ENCODE results near the gene ZBTB7C. TPM values are rescaled to one million over a fixed set of nuclear protein-coding genes. Genes with fewer than 3 reads are reported as not detected.

Gene ZBTB7C
- total RNA-seq, 1 experiment from 2014 or later: 0.84 TPM

GRCh38 chr18:47986620-47987387 is 422.4 kb downstream of the ZBTB7C start:
- in situ Hi-C loops (cut with HindIII; ENCODE audit: low pct_unique_long_range_greater_than_20kb, low sequenced_read_pairs): no loop called here

GRCh38 chr18:47985866-47986265 is 423.3 kb downstream of the ZBTB7C start:
- no peak for DNase-seq (ENCODE audit: low read depth)
- in situ Hi-C loops (cut with HindIII; ENCODE audit: low pct_unique_long_range_greater_than_20kb, low sequenced_read_pairs): no loop called here

More at GRCh38 chr18:47986620-47987387, 422.4 kb downstream of the ZBTB7C start:
- DNase-seq (ENCODE audit: low read depth): no peak

- in situ Hi-C loops (cut with HindIII; ENCODE audit: low pct_unique_long_range_greater_than_20kb, low sequenced_read_pairs): no loop called here
Observed at GRCh38 chr18:47984991-47985390, 424.2 kb downstream of the ZBTB7C start.

DNA sequence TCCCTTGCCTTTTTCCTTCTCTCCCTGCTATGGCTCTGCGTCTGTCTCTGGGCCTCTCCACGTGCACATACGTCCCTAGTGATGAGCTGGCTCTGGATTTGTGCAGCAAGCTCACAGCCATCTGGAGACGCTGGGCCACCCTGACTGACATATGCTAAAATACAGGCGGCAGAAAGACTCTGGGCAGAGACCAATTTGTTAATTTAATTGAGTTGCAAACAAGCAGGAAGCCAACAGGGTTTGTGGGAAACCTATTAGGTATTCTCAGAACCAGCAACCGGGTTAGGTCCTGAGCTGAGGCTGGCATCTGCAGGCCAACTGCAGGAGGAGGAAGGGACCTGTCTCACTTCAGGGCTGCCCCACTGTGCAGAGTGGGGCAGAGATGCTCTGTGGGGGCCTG is 425.2 kb downstream of the ZBTB7C start:
- in situ Hi-C loops (cut with HindIII; ENCODE audit: low pct_unique_long_range_greater_than_20kb, low sequenced_read_pairs): no loop called here
- no peak for DNase-seq (ENCODE audit: low read depth)

More at GRCh38 chr18:47984991-47985390, 424.2 kb downstream of the ZBTB7C start:
- DNase-seq (ENCODE audit: low read depth): no peak

- no peak for DNase-seq (ENCODE audit: low read depth)
- in situ Hi-C loops (cut with HindIII; ENCODE audit: low pct_unique_long_range_greater_than_20kb, low sequenced_read_pairs): no loop called here
Observed at GRCh38 chr18:47983055-47983454, 426.1 kb downstream of the ZBTB7C start.

- no peak for DNase-seq (ENCODE audit: low read depth)
- in situ Hi-C loops (cut with HindIII; ENCODE audit: low pct_unique_long_range_greater_than_20kb, low sequenced_read_pairs): no loop called here
Observed at GRCh38 chr18:47981830-47982229, 427.4 kb downstream of the ZBTB7C start.

DNA sequence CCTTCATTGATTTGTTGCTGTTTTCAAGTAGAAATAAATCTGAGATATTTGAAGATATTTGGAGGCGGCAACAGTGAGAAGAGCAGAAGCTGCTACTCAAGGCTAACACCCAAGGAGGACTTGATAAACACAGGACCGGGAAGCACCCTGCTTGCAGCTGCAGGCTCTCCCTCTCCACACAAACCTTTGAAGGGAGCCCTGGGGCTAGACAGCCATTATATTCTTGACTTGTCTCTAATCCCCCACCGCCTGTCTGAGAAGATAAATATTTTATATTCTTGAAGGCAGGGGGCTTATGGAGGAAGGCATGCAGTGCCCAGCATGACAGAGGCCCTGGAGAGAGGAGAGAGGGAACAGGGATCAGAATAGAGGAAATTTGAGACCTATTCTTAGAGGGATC is 427.9 kb downstream of the ZBTB7C start:
- DNase-seq (ENCODE audit: low read depth): no peak
- in situ Hi-C loops (cut with HindIII; ENCODE audit: low pct_unique_long_range_greater_than_20kb, low sequenced_read_pairs): no loop called here

DNA sequence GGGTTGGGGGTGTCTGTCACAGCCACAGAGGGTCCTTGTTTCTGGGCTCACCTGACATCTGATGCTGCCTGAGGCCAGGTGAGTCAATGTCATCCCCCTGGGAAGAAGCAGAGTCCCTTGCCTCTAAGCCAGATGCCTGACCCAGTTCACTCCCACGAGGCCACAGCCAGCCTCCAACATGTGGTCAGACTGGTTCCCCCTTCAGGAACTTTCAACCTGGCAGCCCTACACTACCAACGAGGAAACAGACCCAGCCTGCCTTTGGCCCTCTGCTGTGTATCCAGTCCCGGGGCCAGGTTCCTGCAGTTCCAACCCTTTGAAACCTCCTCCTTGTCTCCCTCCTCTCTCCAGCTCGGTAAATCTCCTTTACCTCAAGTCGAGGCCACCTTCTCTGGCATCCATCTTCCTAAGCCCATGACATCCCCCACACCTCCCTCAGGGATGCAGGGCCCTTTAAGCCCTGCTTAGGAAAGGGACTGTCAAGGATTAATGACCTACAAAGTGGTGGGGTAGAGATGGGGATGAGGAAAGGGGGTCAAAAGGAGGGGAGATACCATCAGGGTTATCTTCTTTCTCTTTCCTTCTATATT is 429.5 kb downstream of the ZBTB7C start:
- no peak for DNase-seq (ENCODE audit: low read depth)
- in situ Hi-C loops (cut with HindIII; ENCODE audit: low pct_unique_long_range_greater_than_20kb, low sequenced_read_pairs): no loop called here

GRCh38 chr18:47978603-47979002 is 430.6 kb downstream of the ZBTB7C start:
- in situ Hi-C loops (cut with HindIII; ENCODE audit: low pct_unique_long_range_greater_than_20kb, low sequenced_read_pairs): no loop called here
- no peak for DNase-seq (ENCODE audit: low read depth)

- in situ Hi-C loops (cut with HindIII; ENCODE audit: low pct_unique_long_range_greater_than_20kb, low sequenced_read_pairs): no loop called here
- no peak for DNase-seq (ENCODE audit: low read depth)
Observed at GRCh38 chr18:47978141-47978540, 431.0 kb downstream of the ZBTB7C start.

Other genes starting within 250 kb of the ZBTB7C start
- gene CTIF, start 129.6 kb upstream of the ZBTB7C start, total RNA-seq (2014; rRNA removed; shearing (Covaris generic); ENCODE audit: low replicate concordance): 0.49 and 3.7 TPM in 2 replicates